Activated naive CD4-positive, alpha-beta T cell treated with Interleukin-2 at 50 U/mL for 16 hours (primary cell): ENCODE results near the gene PEMT.
"Not testable (repeated sequence)": the region's sequence is repeated elsewhere in the genome, so short reads cannot be mapped to it uniquely, and the experiment has no call there.

Experiments used
- DNase-seq: peaks from one replicate; pipeline ENCODE4 v3.0.0-alpha.2; 2020

Gene PEMT

GRCh38 chr17:17498606-17499301 is 92.8 kb downstream of the PEMT start:
- DNase-seq: no peak

GRCh38 chr17:17497845-17498520 is 93.5 kb downstream of the PEMT start:
- DNase-seq: no peak

GRCh38 chr17:17497065-17497844 is 94.3 kb downstream of the PEMT start:
- no peak for DNase-seq

DNA sequence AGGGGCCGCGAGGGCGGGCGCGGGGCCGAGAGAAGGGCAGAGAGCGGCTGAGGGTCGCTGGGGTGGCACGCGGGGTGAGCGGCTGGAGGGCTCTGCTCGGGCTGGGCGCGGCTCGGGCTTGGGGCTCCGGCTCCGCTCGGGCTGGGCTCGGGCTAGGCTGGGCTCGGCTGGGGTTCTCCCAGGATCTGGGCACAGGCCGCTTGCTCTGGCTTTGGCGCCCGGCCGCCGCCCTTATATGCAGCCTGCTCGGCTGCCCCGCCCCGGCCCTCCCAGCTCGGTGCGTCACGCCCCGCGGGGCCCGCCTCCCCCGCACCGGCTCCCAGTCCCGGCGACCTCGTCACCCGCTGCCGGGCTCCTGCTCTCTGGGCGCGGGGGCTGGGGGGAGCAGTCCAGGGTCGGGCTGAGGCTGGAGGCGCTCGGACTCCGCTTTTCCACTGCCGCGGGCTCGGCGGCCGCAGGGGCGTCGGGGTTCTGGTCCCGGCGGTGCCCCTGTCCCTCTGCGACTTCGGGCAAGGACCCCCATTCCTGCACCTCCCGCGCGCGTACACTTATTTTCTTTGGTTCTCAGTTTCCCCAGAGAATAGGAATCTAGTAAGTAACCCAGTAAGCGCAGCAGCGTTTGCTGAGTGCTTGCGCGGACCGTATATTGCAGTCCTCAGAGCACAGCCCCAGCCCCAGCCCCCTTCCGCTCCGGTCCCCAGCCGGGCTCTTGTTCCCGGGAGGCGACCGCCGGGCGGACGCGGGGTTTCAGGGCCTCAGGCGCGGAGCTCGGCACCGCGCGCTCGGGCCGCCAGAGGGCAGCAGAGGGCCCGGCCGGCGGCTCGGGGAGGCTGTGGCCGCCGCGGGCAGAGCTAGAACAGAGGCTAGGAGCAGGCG is 95.1 kb downstream of the PEMT start, which contains the start of gene RASD1:
TSS of gene RASD1 (minus strand) at position 207 of the 876 bp plus-strand sequence. CDS start 214 bp downstream, outside the sequence.
- peak; percentile 84 for DNase-seq

DNA sequence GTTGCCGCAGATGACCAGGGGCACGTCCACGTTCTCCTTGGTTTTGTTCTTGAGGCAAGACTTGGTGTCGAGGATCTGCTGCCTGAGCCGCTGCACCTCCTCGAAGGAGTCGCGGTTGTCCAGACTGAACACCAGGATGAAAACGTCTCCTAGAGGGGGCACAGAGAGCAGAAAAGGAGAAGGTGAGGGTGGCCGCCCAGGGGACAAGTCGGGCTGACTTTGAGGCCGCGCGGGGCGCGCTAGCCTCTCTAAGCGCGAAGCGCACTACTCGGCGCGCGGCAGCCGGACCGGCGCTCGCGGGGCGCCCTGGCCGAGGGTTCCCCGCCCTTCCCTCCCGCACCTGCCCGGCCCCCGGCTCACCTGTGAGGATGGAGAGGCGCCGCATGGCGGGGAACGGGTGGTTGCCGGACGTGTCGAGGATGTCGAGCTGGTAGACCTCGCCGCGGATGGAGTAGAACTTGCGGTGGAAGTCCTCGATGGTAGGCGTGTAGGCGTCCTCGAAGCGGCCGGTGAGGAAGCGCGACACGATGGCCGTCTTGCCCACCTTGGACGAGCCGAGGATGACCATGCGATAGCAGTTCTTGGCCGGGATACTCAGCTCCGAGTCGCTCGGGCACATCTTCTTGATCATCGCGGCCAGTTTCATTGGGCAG is 95.8 kb downstream of the PEMT start:
- DNase-seq: peak; percentile 28

- peak; percentile 19 for DNase-seq
These were observed 96.5 kb downstream of the PEMT start for GRCh38 chr17:17494870-17495535.

DNA sequence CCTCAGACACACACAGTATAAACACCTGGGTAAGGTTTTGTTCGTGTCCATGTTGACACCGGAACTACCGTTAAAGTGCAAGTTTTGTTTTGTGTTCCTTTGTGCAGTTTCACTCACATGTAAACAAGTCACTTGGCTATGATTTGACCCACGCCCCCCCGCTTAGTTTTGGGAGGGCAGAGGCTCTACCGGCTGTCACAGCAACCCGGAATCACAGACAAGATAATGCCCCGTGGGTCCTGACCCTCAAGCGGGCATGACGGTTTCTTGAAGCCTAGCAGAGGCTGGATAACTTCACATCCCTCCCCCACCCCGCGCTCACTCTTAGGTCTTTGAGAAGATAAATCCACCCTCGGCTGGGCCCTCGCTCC is 97.0 kb downstream of the PEMT start:
- no peak for DNase-seq

GRCh38 chr17:17493986-17494466 is 97.5 kb downstream of the PEMT start:
- no peak for DNase-seq

DNA sequence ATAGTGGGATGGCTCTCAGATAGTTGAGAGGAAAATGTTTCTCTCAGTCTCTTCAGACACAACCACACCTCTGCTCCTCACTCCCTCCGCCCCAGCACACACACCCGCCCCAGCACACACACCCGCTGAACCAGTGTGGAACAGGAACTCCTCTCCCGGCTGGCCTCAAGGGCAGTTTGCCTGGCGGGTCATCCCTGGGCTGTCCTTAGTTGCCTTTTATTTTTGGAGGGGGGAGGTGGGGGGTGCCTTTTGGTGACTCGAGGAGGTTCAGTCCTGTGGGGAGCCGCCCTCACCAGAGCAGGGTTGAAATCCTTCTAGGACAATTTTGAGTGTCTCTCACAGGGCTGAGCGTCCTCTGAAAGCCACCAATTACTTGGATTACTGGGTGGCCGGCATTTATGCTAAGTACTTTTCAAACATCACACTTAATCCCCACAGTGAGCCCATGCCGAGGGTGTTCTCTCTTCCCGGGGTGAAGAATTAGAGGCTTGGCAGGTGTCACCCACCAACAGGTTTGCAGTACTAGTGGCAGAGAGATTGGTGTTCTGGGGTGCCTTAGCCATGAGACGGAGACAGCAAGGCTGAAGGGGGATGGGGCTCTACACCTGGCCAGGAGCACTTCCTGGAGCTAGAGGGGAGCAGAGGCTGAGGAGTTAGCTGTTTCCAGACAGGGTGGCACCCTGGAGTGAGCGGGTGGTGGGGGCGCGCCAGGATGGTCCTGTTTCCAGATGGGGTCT is 98.1 kb downstream of the PEMT start:
- no peak for DNase-seq

GRCh38 chr17:17492571-17492970 is 98.9 kb downstream of the PEMT start:
- DNase-seq: no peak

DNA sequence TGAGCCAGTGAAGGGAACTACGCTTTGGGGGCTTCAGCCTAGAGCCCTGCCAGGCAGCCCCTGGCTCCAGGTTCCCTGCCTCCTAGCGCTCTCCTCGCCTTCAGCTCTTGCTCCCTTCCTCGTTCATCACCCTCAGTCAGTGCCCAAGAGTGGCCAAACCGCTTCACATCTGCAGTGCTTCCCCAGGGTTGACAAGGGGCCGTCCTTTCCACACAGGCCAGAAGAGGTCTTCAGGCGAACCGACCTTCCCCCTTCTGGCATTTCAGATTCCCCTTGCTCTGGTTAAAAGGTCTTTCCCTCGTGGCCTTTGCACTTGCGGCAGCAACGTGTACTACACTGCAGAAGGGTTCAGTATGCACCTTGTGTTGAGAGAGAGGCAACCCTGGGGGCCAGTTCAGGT is 99.4 kb downstream of the PEMT start:
- DNase-seq: no peak

- no peak for DNase-seq
These were observed 99.9 kb downstream of the PEMT start for GRCh38 chr17:17491546-17491988.

- DNase-seq: no peak
These were observed 100.5 kb downstream of the PEMT start for GRCh38 chr17:17491031-17491471.

DNA sequence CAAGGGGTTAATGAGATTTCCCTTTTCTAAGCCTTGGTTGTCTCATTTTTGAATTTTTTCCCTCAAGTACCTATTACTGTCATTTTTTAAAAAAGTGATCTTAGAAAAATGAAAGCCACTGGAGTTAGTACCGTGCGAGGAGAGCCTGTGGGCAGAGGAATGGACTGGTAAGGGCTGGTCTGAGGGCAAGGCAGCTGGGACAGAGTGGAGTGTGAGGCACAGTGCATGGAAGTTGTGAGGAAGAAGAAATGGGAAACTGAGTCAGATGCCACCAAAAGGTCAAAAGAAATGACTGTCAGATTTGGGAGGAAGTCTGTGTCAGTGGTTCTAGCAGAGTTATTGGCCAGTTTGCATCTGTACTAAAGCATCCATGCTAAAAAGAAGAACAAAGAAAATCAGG is 103.5 kb downstream of the PEMT start:
- DNase-seq: no peak

- not testable (repeated sequence) for DNase-seq
These were observed 105.1 kb downstream of the PEMT start for GRCh38 chr17:17486416-17486815.

DNA sequence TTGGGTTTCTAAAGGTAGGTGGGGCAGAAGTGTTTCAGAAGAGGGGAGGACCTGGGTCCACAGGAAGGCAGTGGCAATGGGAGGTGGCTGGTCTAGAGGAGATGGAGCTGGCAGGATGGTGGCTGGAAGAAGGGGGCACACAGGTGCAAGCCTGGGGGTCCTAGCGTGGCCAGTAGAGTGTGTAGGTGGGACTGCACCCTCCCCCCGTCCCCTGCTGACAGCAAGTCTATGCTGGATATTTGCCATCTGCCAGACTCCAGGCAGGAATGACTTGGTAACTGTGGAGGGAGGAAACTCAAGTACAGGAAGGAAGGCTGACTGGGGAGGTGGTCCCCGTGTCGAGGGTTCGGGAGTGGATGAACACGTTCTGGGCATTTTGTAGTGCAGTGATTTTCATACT is 106.1 kb downstream of the PEMT start:
- DNase-seq: no peak

- peak; percentile 39 for DNase-seq
These were observed 107.0 kb downstream of the PEMT start for GRCh38 chr17:17484451-17484899.

DNA sequence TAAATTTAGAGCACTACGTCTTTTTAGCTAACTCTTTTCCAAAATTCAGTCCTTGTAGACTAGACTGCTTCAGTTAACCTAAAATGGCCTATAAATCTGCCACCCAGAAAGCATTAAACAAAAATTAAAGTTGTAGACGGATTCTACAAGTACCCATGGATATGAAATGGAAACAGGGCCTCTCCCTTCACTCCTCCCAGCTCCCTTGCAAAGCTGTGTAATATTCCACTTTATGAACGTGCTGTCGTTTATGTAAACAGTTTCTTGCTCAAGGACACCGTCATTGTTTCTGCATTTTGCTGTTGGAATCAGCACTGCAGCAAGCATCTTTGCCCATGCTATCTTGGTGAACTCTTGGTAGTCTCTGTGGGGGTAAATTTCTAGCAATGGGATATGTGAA is 109.6 kb downstream of the PEMT start:
- no peak for DNase-seq

DNA sequence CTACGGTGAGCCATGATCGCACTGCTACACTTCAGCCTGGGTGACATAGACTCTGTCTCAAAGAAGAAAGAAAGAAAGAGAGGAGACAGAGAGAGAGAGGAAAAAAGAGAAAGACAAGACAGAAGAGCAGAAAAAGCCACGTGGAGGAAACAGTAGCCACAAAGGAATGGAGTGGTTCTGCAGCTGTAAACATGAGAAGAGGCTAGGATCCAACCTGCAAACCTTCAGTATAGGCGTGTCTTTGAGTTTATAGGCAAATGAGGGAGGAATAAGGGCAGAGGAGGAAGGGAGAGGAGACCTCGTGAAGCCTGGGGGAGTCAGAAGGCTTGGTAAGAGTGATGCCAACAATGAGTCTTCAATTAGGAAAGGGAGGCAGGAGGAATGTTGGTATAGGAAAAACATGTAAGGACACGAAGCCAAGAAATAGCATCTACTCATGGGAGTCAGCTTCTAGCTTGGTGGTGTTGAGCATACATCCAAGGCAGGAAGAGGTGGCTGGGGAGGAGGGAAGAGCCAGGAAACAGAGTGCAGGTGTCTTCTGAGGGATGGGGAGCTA is 110.8 kb downstream of the PEMT start:
- DNase-seq: no peak

- no peak for DNase-seq
These were observed 112.3 kb downstream of the PEMT start for GRCh38 chr17:17479209-17479608.
